OCI-LY7 (cell line): ENCODE data around the gene ARHGEF11. TPM values are rescaled to one million over a fixed set of nuclear protein-coding genes. Genes with fewer than 3 reads are reported as not detected.
"Not testable (repeated sequence)": the region's sequence is repeated elsewhere in the genome, so short reads cannot be mapped to it uniquely, and the experiment has no call there.

ENCODE experiments used
- BruUV-seq: library from RNA; stranded (reverse); fragments of 400-500 nt; replicated peaks from 2 replicates; lab custom pipeline; 2021; lab: Mats Ljungman, UMichigan
- CTCF ChIA-PET: fragments of 300-600 bp; sonication (Branson Sonifier 250); formaldehyde crosslinking; loops from one replicate; lab custom pipeline; 2022; ENCODE audit warnings: antibody characterized with exemption; ENCODE audit not compliant: unreplicated experiment; lab: Charles Lee
- POLR2A ChIA-PET: fragments of 300-600 bp; sonication (Branson Sonifier 250); formaldehyde crosslinking; loops from one replicate; lab custom pipeline; 2022; ENCODE audit warnings: antibody characterized with exemption; lab: Charles Lee
- DNase-seq: peaks from one replicate; pipeline ENCODE4 v3.0.0-alpha.2; 2015; ENCODE audit warnings: low spot score
- H2AFZ ChIP-seq: fragments of 200-600 bp; sonication (generic), shearing (Covaris generic); 2 replicates; pipeline ENCODE4 v1.6.1; 2014; ENCODE audit warnings: mild to moderate bottlenecking, antibody characterized with exemption, low read length, moderate library complexity
- H3K27ac ChIP-seq: fragments of 200-600 bp; sonication (generic); 2 replicates; pipeline ENCODE4 v1.5.1; 2014; ENCODE audit warnings: mixed run types, low read depth, mild to moderate bottlenecking, moderate library complexity, low read length, inconsistent platforms; ENCODE audit not compliant: poor library complexity, severe bottlenecking
- H3K36me3 ChIP-seq: fragments of 200-600 bp; sonication (generic); 2 replicates; pipeline ENCODE4 v1.6.1; 2014; ENCODE audit warnings: mild to moderate bottlenecking, antibody characterized with exemption, low read length, moderate library complexity, mixed read lengths; ENCODE audit not compliant: insufficient read depth
- H3K4me1 ChIP-seq: fragments of 200-600 bp; sonication (generic); 2 replicates; pipeline ENCODE4 v1.5.1; 2014; ENCODE audit warnings: mild to moderate bottlenecking, low read length; ENCODE audit not compliant: insufficient read depth, poor library complexity, severe bottlenecking
- H3K4me2 ChIP-seq: fragments of 200-600 bp; sonication (generic); 2 replicates; pipeline ENCODE4 v1.6.1; 2014; ENCODE audit warnings: mild to moderate bottlenecking, low read length
- H3K4me3 ChIP-seq: fragments of 200-600 bp; sonication (generic); 2 replicates; pipeline ENCODE4 v1.5.1; 2014; ENCODE audit warnings: mild to moderate bottlenecking, low read depth, low read length; ENCODE audit not compliant: poor library complexity, severe bottlenecking
- H3K79me2 ChIP-seq: fragments of 200-600 bp; sonication (generic); 2 replicates; pipeline ENCODE4 v1.6.1; 2016; ENCODE audit warnings: low read depth, mild to moderate bottlenecking, low read length, moderate library complexity, mixed read lengths; ENCODE audit not compliant: insufficient read depth
- H3K9me2 ChIP-seq: fragments of 200-600 bp; sonication (generic); 2 replicates; pipeline ENCODE4 v1.6.1; 2016; ENCODE audit warnings: mild to moderate bottlenecking, low read length, mixed read lengths; ENCODE audit not compliant: insufficient read depth
- H3K9me3 ChIP-seq: fragments of 200-600 bp; sonication (generic); 2 replicates; pipeline ENCODE4 v1.6.1; 2014; ENCODE audit warnings: mild to moderate bottlenecking, mixed run types, low read length, mixed read lengths
- H4K20me1 ChIP-seq: fragments of 200-600 bp; sonication (generic); 2 replicates; pipeline ENCODE4 v1.6.1; 2014; ENCODE audit warnings: mild to moderate bottlenecking, antibody characterized with exemption, low read length, moderate library complexity, mixed read lengths; ENCODE audit not compliant: insufficient read depth
- EZH2phosphoT487 ChIP-seq: fragments of 200-600 bp; sonication (generic); IDR thresholded peaks from 2 replicates; pipeline ENCODE4 v1.6.1; 2018; ENCODE audit warnings: low read depth, borderline replicate concordance, mild to moderate bottlenecking, mixed run types, antibody characterized with exemption, low read length, moderate library complexity, mixed read lengths
- intact Hi-C: fragments of 100-400 bp; cut with micrococcal nuclease; formaldehyde crosslinking; loops from one replicate; pipeline ENCODE4 v1.10.0; 2022; ENCODE audit not compliant: unreplicated experiment
- total RNA-seq, 2 experiments: library from RNA; depleted of rRNA in 1 of 2; stranded (reverse); fragments of >200 nt in 1 of 2; shearing (Covaris generic) in 1 of 2; gene quantifications; 2 replicates each; pipeline ENCODE4 v1.2.3, GENCODE V29; 2014 to 2022
- TF ChIP-seq, protein P1 (sequence below): fragments of 200-600 bp; sonication (generic); conservative IDR thresholded peaks from 2 replicates; pipeline ENCODE4 v1.5.1; 2014; ENCODE audit warnings: mild to moderate bottlenecking, antibody characterized with exemption, low read length, moderate library complexity, mixed read lengths

ARHGEF11 gene
- total RNA-seq, 2 experiments from 2014 or later, result 1.5 to 3.4 TPM

DNA sequence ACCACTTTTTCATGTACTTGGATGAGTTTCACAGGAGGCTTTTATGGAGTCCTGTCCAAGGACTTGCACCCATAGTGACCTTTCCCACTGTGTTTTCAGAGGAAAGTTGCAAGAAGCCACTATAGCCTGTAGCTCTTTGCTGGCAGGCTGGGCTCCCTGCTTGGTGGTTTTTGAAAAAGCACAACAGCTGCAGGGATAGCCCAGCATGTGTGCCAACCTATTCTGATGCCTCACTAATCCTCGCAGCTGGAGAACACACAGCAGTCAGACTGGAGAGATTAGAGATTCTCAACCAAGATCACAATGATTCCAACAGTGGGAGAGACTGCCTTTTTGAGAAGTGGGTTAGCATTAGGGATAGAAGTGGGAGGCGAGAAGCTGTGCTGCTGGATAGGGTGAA is 24.1 kb upstream of the ARHGEF11 start:
- no peaks in the 10 kb centered on the region for H3K9me2 ChIP-seq
- H3K27ac ChIP-seq, result no peak overlapping the region
- TF ChIP-seq EZH2phosphoT487, result no peak
- TF ChIP-seq, protein P1, sequence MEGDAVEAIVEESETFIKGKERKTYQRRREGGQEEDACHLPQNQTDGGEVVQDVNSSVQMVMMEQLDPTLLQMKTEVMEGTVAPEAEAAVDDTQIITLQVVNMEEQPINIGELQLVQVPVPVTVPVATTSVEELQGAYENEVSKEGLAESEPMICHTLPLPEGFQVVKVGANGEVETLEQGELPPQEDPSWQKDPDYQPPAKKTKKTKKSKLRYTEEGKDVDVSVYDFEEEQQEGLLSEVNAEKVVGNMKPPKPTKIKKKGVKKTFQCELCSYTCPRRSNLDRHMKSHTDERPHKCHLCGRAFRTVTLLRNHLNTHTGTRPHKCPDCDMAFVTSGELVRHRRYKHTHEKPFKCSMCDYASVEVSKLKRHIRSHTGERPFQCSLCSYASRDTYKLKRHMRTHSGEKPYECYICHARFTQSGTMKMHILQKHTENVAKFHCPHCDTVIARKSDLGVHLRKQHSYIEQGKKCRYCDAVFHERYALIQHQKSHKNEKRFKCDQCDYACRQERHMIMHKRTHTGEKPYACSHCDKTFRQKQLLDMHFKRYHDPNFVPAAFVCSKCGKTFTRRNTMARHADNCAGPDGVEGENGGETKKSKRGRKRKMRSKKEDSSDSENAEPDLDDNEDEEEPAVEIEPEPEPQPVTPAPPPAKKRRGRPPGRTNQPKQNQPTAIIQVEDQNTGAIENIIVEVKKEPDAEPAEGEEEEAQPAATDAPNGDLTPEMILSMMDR, result no peak
- no peak overlapping the region for H2AFZ ChIP-seq
- intact Hi-C loops, result no loop called here
- ChIA-PET POLR2A (no interaction called here), CTCF (no interaction called here)
- no peak for DNase-seq
- no peak overlapping the region for H3K4me2 ChIP-seq
- no peak overlapping the region for H3K4me3 ChIP-seq
- no TSS peak for BruUV-seq
- H3K9me3 ChIP-seq, result no peaks in the 10 kb centered on the region
- no peaks in the 10 kb centered on the region for H4K20me1 ChIP-seq
- H3K79me2 ChIP-seq, result no peaks in the 10 kb centered on the region
- H3K36me3 ChIP-seq, result no peaks in the 10 kb centered on the region
- H3K4me1 ChIP-seq, result no peaks in the 10 kb centered on the region

DNA sequence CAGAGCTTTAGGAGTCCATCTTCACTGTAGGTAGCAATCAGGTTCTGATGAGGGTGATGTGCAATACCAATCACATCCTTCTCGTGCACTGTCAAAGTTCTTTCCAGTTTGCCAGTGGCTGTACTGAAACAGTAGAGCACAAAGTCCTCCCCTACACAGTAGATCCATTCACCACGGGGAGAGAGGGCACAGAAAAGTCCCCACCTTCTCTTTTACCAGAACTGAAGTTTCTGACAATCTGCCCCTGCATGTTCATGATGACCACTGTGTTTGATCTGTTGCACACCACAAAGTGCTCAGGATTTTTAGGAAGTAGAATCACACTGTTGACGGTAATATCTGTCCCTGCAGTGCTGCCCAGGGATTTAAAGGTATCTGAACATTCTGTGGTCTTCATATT is 13.7 kb upstream of the ARHGEF11 start:
- H3K9me2 ChIP-seq, H3K79me2 ChIP-seq, intact Hi-C loops, BruUV-seq, DNase-seq, H3K27ac ChIP-seq, POLR2A ChIA-PET, CTCF ChIA-PET, H3K9me3 ChIP-seq, H4K20me1 ChIP-seq, H3K4me3 ChIP-seq, H2AFZ ChIP-seq, H3K4me1 ChIP-seq, H3K36me3 ChIP-seq, H3K4me2 ChIP-seq: not testable (repeated sequence)

DNA sequence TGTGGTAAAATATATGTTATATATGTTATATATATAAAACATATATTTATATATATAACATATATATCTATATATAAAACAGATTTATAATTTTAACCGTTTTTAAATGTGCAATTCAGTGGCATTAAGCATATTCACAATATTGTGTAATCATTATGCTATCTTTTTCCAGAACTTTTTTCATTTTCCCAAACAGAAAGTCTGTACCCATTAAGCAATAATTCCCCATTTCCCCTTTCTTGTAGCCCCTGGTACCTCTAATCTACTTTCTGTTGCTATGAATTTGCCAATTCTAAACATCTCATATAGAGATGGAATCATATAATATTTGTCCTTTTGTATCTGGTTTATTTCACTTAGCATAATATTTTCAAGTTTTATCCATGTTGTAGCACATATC is 10.7 kb upstream of the ARHGEF11 start:
- DNase-seq, result no peak
- POLR2A ChIA-PET, result no interaction called here
- H3K9me3 ChIP-seq, result no peaks in the 10 kb centered on the region
- H3K9me2 ChIP-seq, result no peaks in the 10 kb centered on the region
- H3K4me3 ChIP-seq, result no peak overlapping the region
- H3K27ac ChIP-seq, result no peak overlapping the region
- no peaks in the 10 kb centered on the region for H3K4me1 ChIP-seq
- no peaks in the 10 kb centered on the region for H4K20me1 ChIP-seq
- TF ChIP-seq, protein P1, result no peak
- no peak for TF ChIP-seq EZH2phosphoT487
- no peaks in the 10 kb centered on the region for H3K79me2 ChIP-seq
- no peak overlapping the region for H2AFZ ChIP-seq
- intact Hi-C loops, result no loop called here
- no TSS peak for BruUV-seq
- no peaks in the 10 kb centered on the region for H3K36me3 ChIP-seq
- no peak overlapping the region for H3K4me2 ChIP-seq
- CTCF ChIA-PET, result no interaction called here

- H3K9me2 ChIP-seq, H3K27ac ChIP-seq, POLR2A ChIA-PET, H3K4me3 ChIP-seq, H4K20me1 ChIP-seq, DNase-seq, BruUV-seq, intact Hi-C loops, CTCF ChIA-PET, H3K36me3 ChIP-seq, H3K9me3 ChIP-seq, H2AFZ ChIP-seq, H3K4me1 ChIP-seq, H3K4me2 ChIP-seq, H3K79me2 ChIP-seq: not testable (repeated sequence)
Measured at GRCh38 chr1:157055729-157056128, 10.2 kb upstream of the ARHGEF11 start.
